SU-DHL-6 (cell line): ENCODE data around the gene MMP17.

ENCODE experiments used
- H2AFZ ChIP-seq: fragments of 200-600 bp; sonication (generic); 2 replicates; pipeline ENCODE4 v1.6.1; 2014; ENCODE audit warnings: low read depth, mild to moderate bottlenecking, moderate library complexity, mixed read lengths, antibody characterized with exemption, low read length; ENCODE audit not compliant: severe bottlenecking
- H3F3A ChIP-seq: fragments of 200-600 bp; shearing (Covaris generic); 2 replicates; pipeline ENCODE4 v1.6.0; 2016; ENCODE audit warnings: antibody characterized with exemption, mild to moderate bottlenecking; ENCODE audit not compliant: insufficient read depth
- H3K27ac ChIP-seq: fragments of 200-600 bp; sonication (generic); 2 replicates; pipeline ENCODE4 v1.5.1; 2016; ENCODE audit warnings: low read depth, mild to moderate bottlenecking, low read length, moderate library complexity, mixed read lengths
- H3K27me3 ChIP-seq: fragments of 200-600 bp; sonication (generic), shearing (Covaris generic); 2 replicates; pipeline ENCODE4 v1.6.0; 2014; ENCODE audit warnings: mild to moderate bottlenecking, low read length
- H3K36me3 ChIP-seq: fragments of 200-600 bp; sonication (generic); 2 replicates; pipeline ENCODE4 v1.6.1; 2014; ENCODE audit warnings: mild to moderate bottlenecking, low read length, mixed read lengths
- H3K4me2 ChIP-seq: fragments of 300-600, 200-600 bp; shearing (Covaris generic), sonication (generic); 2 replicates; pipeline ENCODE4 v1.6.0; 2014; ENCODE audit warnings: low read length, low read depth, mild to moderate bottlenecking; ENCODE audit not compliant: poor library complexity, severe bottlenecking
- H3K4me3 ChIP-seq: fragments of 200-600 bp; sonication (generic); 2 replicates; pipeline ENCODE4 v1.5.1; 2014; ENCODE audit warnings: antibody characterized with exemption, low read length, mild to moderate bottlenecking, mixed read lengths; ENCODE audit not compliant: insufficient read depth, poor library complexity, severe bottlenecking
- H3K79me2 ChIP-seq: fragments of 200-600 bp; sonication (generic); 2 replicates; pipeline ENCODE4 v1.6.1; 2014; ENCODE audit warnings: mild to moderate bottlenecking, low read length, moderate library complexity; ENCODE audit not compliant: insufficient read depth
- H3K9ac ChIP-seq: fragments of 200-600 bp; sonication (generic); 2 replicates; pipeline ENCODE4 v1.7.0; 2014; ENCODE audit warnings: mild to moderate bottlenecking, low read length
- H3K9me2 ChIP-seq: fragments of 200-600 bp; sonication (generic); replicated peaks from 2 replicates; pipeline ENCODE4 v1.6.1; 2014; ENCODE audit warnings: low read length; ENCODE audit not compliant: insufficient read depth
- H3K9me3 ChIP-seq: fragments of 200-600 bp; sonication (generic); 2 replicates; pipeline ENCODE4 v1.6.1; 2014; ENCODE audit warnings: low read length, mixed read lengths; ENCODE audit not compliant: insufficient read depth
- H4K20me1 ChIP-seq: fragments of 200-600 bp; sonication (generic); 2 replicates; pipeline ENCODE4 v1.6.1; 2014; ENCODE audit warnings: low read depth, mild to moderate bottlenecking, antibody characterized with exemption, low read length, moderate library complexity, mixed read lengths
- CTCF ChIP-seq: fragments of 200-600 bp; sonication (generic); IDR thresholded peaks from one replicate; pipeline ENCODE4 v1.5.1; 2017; ENCODE audit warnings: antibody characterized with exemption, mild to moderate bottlenecking, low read length, moderate library complexity; ENCODE audit not compliant: insufficient read depth, poor library complexity, severe bottlenecking
- EZH2phosphoT487 ChIP-seq: fragments of 200-600 bp; sonication (generic), shearing (Covaris generic); conservative IDR thresholded peaks from 2 replicates; pipeline ENCODE4 v1.6.1; 2018; ENCODE audit warnings: mild to moderate bottlenecking, antibody characterized with exemption, low read length, moderate library complexity, mixed read lengths

Gene MMP17

GRCh38 chr12:131796411-131796736, 31.8 kb upstream of the MMP17 start:
- no peaks in the 10 kb centered on the region for H3K36me3 ChIP-seq
- no peaks in the 10 kb centered on the region for H4K20me1 ChIP-seq

GRCh38 chr12:131796754-131797587, 31.2 kb upstream of the MMP17 start:
- Histone ChIP-seq H3K79me2 (no peaks in the 10 kb centered on the region), H3K27me3 (no peaks in the 10 kb centered on the region), H3K27ac (no peak overlapping the region), H3F3A (no peaks in the 10 kb centered on the region), H4K20me1 (no peaks in the 10 kb centered on the region), H3K9me3 (no peaks in the 10 kb centered on the region), H3K9me2 (no peaks in the 10 kb centered on the region), H3K4me3 (no peak overlapping the region), H3K9ac (no peak overlapping the region), H3K36me3 (no peaks in the 10 kb centered on the region), H2AFZ (no peak overlapping the region), H3K4me2 (no peak overlapping the region)
- TF ChIP-seq CTCF = no peak
- TF ChIP-seq EZH2phosphoT487 = no peak

More at GRCh38 chr12:131796411-131796736, 31.8 kb upstream of the MMP17 start:
- Histone ChIP-seq H3K4me3 (no peak overlapping the region), H3K27ac (no peak overlapping the region), H3F3A (no peaks in the 10 kb centered on the region), H3K9me2 (no peaks in the 10 kb centered on the region), H3K27me3 (no peaks in the 10 kb centered on the region), H3K4me2 (no peak overlapping the region), H2AFZ (no peak overlapping the region), H3K9ac (no peak overlapping the region), H3K79me2 (no peaks in the 10 kb centered on the region), H3K9me3 (no peaks in the 10 kb centered on the region)
- TF ChIP-seq CTCF (no peak), EZH2phosphoT487 (no peak)

GRCh38 chr12:131797588-131797934, 30.6 kb upstream of the MMP17 start:
- H3K36me3 ChIP-seq = no peaks in the 10 kb centered on the region
- H3F3A ChIP-seq = no peaks in the 10 kb centered on the region
- no peaks in the 10 kb centered on the region for H3K27me3 ChIP-seq
- no peak overlapping the region for H3K4me3 ChIP-seq
- no peaks in the 10 kb centered on the region for H3K79me2 ChIP-seq
- no peak overlapping the region for H3K27ac ChIP-seq
- H3K9me3 ChIP-seq = no peaks in the 10 kb centered on the region
- no peak overlapping the region for H2AFZ ChIP-seq
- no peaks in the 10 kb centered on the region for H4K20me1 ChIP-seq
- TF ChIP-seq EZH2phosphoT487 (no peak), CTCF (no peak)
- H3K4me2 ChIP-seq = no peak overlapping the region
- H3K9me2 ChIP-seq = no peaks in the 10 kb centered on the region
- no peak overlapping the region for H3K9ac ChIP-seq
